Testis (tissue), 3 donors: ENCODE results near the gene TMEM234. TPM values are rescaled to one million over a fixed set of nuclear protein-coding genes. Genes with fewer than 3 reads are reported as not detected.

Experiments used
- DNase-seq: peaks from one replicate; pipeline ENCODE4 v3.0.0-alpha.2; 2019
- H3K27ac ChIP-seq, 2 donors: fragments of 200-600 bp; sonication (generic); one replicate each; pipeline ENCODE4 v1.5.1; 2019
- H3K27me3 ChIP-seq: fragments of 200-600 bp; sonication (generic); one replicate; pipeline ENCODE4 v1.5.1; 2019
- H3K36me3 ChIP-seq: fragments of 200-600 bp; sonication (generic); one replicate; pipeline ENCODE4 v1.5.1; 2017; ENCODE audit warnings: low read depth; ENCODE audit errors: missing control alignments
- H3K4me1 ChIP-seq: fragments of 200-600 bp; sonication (generic); one replicate; pipeline ENCODE4 v1.5.1; 2019
- H3K4me3 ChIP-seq, 2 donors: fragments of 200-600 bp; sonication (generic); one replicate each; pipeline ENCODE4 v1.5.1; 2017 to 2019
- H3K9me3 ChIP-seq: fragments of 200-600 bp; sonication (generic); one replicate; pipeline ENCODE4 v1.5.1; 2017
- POLR2A ChIP-seq: fragments of 450-650 bp; IDR thresholded peaks from one replicate; pipeline ENCODE4 v1.6.1; 2017; ENCODE audit warnings: antibody characterized with exemption, mild to moderate bottlenecking, moderate library complexity
- WGBS, 2 donors: methylation state at CpG; one replicate each; pipeline ENCODE4 v1.1.5; 2018; 5-methylcytosine and 5-hydroxymethylcytosine counted together
- intact Hi-C: fragments of 100-400 bp; cut with DNase I; formaldehyde crosslinking; loops from one replicate; pipeline ENCODE4 v1.15.1; 2023; ENCODE audit warnings: low total_unique reads
- polyA plus RNA-seq: library from polyadenylated mRNA; stranded (reverse); fragments of 350-450 nt; fragmentation: Illumina TruSeq; extraction: RNeasy Lipid Tissue Mini Kit (QIAGEN cat#74804); gene quantifications from one replicate; pipeline ENCODE4 v1.2.3, GENCODE V29; 2014; ENCODE audit warnings: low read depth, low replicate concordance; ENCODE audit not compliant: insufficient read depth
- total RNA-seq, 2 donors: library from RNA; depleted of rRNA; stranded (reverse); fragments of >200 nt; gene quantifications; one replicate each; pipeline ENCODE4 v1.2.3, GENCODE V29; 2016
- TF ChIP-seq, protein P1 (sequence below), 3 experiments: fragments of 450-650 bp in 2 of 3; fragments of 200-600 bp in 1 of 3; sonication (generic) in 1 of 3; IDR thresholded peaks; one replicate each; pipeline ENCODE4 v1.5.1; 2016 to 2019; ENCODE audit warnings: antibody characterized with exemption in 3 of 3, mild to moderate bottlenecking in 2 of 3, moderate library complexity in 1 of 3

TMEM234 gene
- total and polyA plus RNA-seq, 3 donors from 2014 or later = 31.8 to 58.3 (median 35.9) TPM

DNA sequence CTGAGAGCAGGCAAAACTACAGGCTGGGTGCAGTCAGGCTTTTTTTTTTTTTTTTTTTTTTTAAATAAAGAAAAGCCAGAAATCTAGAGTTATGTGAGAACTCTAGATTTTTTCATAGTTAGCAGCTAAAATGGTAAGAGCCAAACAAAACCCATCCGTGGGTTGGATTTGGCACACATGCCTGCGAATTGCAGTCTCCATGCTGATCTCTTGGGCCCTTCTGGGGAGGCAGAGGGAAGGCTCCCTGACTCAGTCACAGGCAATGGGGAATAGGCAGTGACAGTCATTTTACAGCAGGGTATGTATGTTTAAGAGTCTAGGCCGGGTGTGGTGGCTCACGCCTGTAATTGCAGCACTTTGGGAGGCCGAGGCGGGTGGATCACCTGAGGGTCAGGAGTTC lies 40.1 kb downstream of the TMEM234 start:
- Histone ChIP-seq H3K4me3 (no peak overlapping the region), H3K27me3 (no peaks in the 10 kb centered on the region), H3K4me1 (peaks cover 30% of the 10 kb centered on the region), H3K9me3 (no peaks in the 10 kb centered on the region), H3K27ac (no peak overlapping the region), H3K36me3 (no peaks in the 10 kb centered on the region)
- DNase-seq = no peak
- TF ChIP-seq, protein P1, sequence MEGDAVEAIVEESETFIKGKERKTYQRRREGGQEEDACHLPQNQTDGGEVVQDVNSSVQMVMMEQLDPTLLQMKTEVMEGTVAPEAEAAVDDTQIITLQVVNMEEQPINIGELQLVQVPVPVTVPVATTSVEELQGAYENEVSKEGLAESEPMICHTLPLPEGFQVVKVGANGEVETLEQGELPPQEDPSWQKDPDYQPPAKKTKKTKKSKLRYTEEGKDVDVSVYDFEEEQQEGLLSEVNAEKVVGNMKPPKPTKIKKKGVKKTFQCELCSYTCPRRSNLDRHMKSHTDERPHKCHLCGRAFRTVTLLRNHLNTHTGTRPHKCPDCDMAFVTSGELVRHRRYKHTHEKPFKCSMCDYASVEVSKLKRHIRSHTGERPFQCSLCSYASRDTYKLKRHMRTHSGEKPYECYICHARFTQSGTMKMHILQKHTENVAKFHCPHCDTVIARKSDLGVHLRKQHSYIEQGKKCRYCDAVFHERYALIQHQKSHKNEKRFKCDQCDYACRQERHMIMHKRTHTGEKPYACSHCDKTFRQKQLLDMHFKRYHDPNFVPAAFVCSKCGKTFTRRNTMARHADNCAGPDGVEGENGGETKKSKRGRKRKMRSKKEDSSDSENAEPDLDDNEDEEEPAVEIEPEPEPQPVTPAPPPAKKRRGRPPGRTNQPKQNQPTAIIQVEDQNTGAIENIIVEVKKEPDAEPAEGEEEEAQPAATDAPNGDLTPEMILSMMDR (IDR thresholded peaks at IDR 0.05) = no peak
- no peak for TF ChIP-seq POLR2A
- 69 to 86% methylated on average over 6 of the region's 6 CpGs for WGBS, 2 donors
- intact Hi-C loops = no loop called here

DNA sequence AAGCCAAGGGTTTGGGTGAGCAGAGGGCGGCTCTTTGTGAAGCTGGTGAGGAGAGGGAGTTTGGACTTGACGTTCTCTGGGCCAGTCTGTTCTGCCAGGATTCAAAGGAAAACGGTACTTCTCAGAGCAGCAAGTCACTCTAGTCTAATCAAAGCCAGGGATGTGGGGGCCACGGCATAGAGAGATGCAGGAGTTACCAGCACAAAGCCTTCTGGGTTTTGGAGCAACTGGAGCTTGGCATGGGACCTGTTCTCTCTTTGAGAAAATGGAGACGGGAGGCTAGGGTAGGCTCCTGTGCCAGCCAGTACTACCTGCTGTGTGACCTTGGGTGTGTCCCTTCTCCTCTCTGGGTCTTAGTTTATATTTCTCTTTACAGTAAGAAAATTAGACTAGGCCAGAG lies 40.6 kb downstream of the TMEM234 start:
- Histone ChIP-seq H3K9me3 (no peaks in the 10 kb centered on the region), H3K4me1 (peaks cover 30% of the 10 kb centered on the region), H3K4me3 (no peak overlapping the region), H3K27ac (peak overlapping the region in 1 of 2 donors; percentile 96), H3K36me3 (no peaks in the 10 kb centered on the region), H3K27me3 (no peaks in the 10 kb centered on the region)
- intact Hi-C loops = no loop called here
- 13 to 33% methylated on average over 5 of the region's 5 CpGs for WGBS, 2 donors
- DNase-seq = no peak
- no peak for TF ChIP-seq POLR2A
- TF ChIP-seq, protein P1 (IDR thresholded peaks at IDR 0.05) = no peak

DNA sequence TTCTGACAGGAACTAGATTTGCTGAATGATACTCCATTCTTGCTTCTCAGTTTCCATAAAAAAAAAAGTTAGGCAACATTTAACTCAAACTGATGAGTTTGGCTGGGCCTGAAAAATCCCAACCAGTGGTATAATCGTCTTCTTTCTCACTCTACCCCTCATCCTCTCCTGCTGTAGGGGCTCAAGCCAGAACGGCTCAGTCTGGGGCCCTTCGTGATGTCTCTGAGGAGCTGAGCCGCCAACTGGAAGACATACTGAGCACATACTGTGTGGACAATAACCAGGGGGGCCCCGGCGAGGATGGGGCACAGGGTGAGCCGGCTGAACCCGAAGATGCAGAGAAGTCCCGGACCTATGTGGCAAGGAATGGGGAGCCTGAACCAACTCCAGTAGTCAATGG lies 41.1 kb downstream of the TMEM234 start:
- intact Hi-C loops = no loop called here

DNA sequence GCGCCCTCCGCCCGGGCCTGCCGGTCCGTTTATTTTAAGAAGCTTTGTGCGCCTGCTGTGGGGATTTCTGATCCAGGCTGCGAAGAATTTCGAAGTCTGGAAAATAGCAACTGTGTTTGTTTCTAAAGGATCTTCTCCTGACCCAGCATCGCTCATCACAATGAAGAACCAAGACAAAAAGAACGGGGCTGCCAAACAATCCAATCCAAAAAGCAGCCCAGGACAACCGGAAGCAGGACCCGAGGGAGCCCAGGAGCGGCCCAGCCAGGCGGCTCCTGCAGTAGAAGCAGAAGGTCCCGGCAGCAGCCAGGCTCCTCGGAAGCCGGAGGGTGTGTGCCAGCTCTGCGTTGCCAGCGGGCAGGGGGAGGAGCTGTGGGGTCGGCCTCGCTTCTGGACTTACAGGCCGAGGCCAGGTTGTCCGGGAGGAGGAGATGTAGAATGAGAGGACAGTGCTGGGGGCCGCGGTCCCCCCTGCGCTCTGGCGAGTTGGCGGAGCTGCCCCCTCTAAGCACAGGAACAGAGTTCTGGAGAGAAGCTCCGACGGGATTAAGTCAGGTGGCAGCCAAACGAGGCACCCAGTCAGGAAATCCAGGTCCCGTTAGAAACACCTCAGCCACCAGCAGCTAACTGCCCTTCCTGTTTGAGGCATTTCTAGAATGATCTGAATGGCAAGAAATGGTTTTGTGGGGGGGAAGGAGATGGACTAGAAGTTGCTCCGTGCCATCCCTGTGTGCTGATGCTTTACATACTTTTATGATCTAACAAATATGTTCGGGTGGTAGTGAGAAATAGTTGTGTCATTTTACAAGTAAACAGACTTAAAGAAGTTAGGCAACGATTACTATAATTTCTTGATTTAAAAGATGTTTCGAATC lies 41.7 kb downstream of the TMEM234 start:
- H3K4me1 ChIP-seq = peaks cover 30% of the 10 kb centered on the region
- no peaks in the 10 kb centered on the region for H3K36me3 ChIP-seq
- 4 to 11% methylated on average over 10 to 36 of the region's 36 CpGs for WGBS, 2 donors
- TF ChIP-seq POLR2A = no peak
- TF ChIP-seq, protein P1 (IDR thresholded peaks at IDR 0.05) = no peak
- H3K27me3 ChIP-seq = no peaks in the 10 kb centered on the region
- H3K27ac ChIP-seq = peak overlapping the region; percentile 92 to 96
- peak overlapping the region; percentile 65 to 66 for H3K4me3 ChIP-seq
- DNase-seq = peak; percentile 67
- no peaks in the 10 kb centered on the region for H3K9me3 ChIP-seq
- intact Hi-C loops = no loop called here

More for the DNA sequence above, 41.1 kb downstream of the TMEM234 start:
- H3K27ac ChIP-seq = peak overlapping the region; percentile 92 to 96
- WGBS, 2 donors = 37 to 41% methylated on average over 9 of the region's 9 CpGs
- H3K4me1 ChIP-seq = peaks cover 30% of the 10 kb centered on the region
- TF ChIP-seq POLR2A = no peak
- TF ChIP-seq, protein P1 (IDR thresholded peaks at IDR 0.05) = no peak
- H3K4me3 ChIP-seq = peak overlapping the region; percentile 65 to 66
- H3K9me3 ChIP-seq = no peaks in the 10 kb centered on the region
- no peaks in the 10 kb centered on the region for H3K27me3 ChIP-seq
- H3K36me3 ChIP-seq = no peaks in the 10 kb centered on the region
- no peak for DNase-seq
